ENCODE results near the gene FAM118A. TPM values are rescaled to one million over a fixed set of nuclear protein-coding genes. Genes with fewer than 3 reads are reported as not detected.

FAM118A gene
- total RNA-seq, 6 experiments from 2014 or later = 8.6 to 13.2 (median 10.7) TPM

GRCh38 chr22:45308957-45309421, 745 bp upstream of the FAM118A start:
- peak overlapping the region; percentile 86 for H3K4me3 Mint-ChIP-seq
- peaks cover 9% of the 10 kb centered on the region; the same call in 1 of the 2 replicates for H3K36me3 Mint-ChIP-seq (ENCODE audit: low read depth)
- H3K9me3 Mint-ChIP-seq = no peaks in the 10 kb centered on the region
- peak overlapping the region; percentile 84 for H3K27ac Mint-ChIP-seq
- H3K27me3 Mint-ChIP-seq (ENCODE audit: insufficient read depth) = peaks cover 4% of the 10 kb centered on the region
- peaks cover 32% of the 10 kb centered on the region for H3K4me1 Mint-ChIP-seq (ENCODE audit: low read depth)
- DNase-seq = no peak
- no peak for TF ChIP-seq CTCF (IDR thresholded peaks at IDR 0.05)

- Mint-ChIP-seq H3K27ac (peak overlapping the region; percentile 39), H3K36me3 (ENCODE audit: low read depth) (peaks cover 9% of the 10 kb centered on the region; the same call in 1 of the 2 replicates), H3K27me3 (ENCODE audit: insufficient read depth) (peaks cover 4% of the 10 kb centered on the region), H3K4me3 (peak overlapping the region; percentile 89), H3K4me1 (ENCODE audit: low read depth) (peaks cover 31% of the 10 kb centered on the region), H3K9me3 (no peaks in the 10 kb centered on the region)
- no peak for TF ChIP-seq CTCF (IDR thresholded peaks at IDR 0.05)
- no peak for DNase-seq
Measured at GRCh38 chr22:45310331-45310976, 720 bp downstream of the FAM118A start.

- Mint-ChIP-seq H3K9me3 (no peaks in the 10 kb centered on the region), H3K36me3 (ENCODE audit: low read depth) (peaks cover 9% of the 10 kb centered on the region; the same call in 1 of the 2 replicates), H3K27me3 (ENCODE audit: insufficient read depth) (peaks cover 1% of the 10 kb centered on the region), H3K4me1 (ENCODE audit: low read depth) (peaks cover 25% of the 10 kb centered on the region), H3K27ac (no peak overlapping the region; the same call in 1 of the 2 replicates), H3K4me3 (peak overlapping the region; percentile 89)
- no peak for TF ChIP-seq CTCF (IDR thresholded peaks at IDR 0.05)
- no peak for DNase-seq
Measured at GRCh38 chr22:45310977-45311531, 1.3 kb downstream of the FAM118A start.

- Mint-ChIP-seq H3K27me3 (ENCODE audit: insufficient read depth) (no peaks in the 10 kb centered on the region; the same call in 1 of the 2 replicates), H3K4me1 (ENCODE audit: low read depth) (peaks cover 26% of the 10 kb centered on the region), H3K4me3 (no peak overlapping the region), H3K27ac (no peak overlapping the region), H3K36me3 (ENCODE audit: low read depth) (peaks cover 9% of the 10 kb centered on the region; the same call in 1 of the 2 replicates), H3K9me3 (no peaks in the 10 kb centered on the region)
- no peak for DNase-seq
- no peak for TF ChIP-seq CTCF (IDR thresholded peaks at IDR 0.05)
Measured at GRCh38 chr22:45312415-45312814, 2.7 kb downstream of the FAM118A start.

- Mint-ChIP-seq H3K4me3 (no peak overlapping the region), H3K27ac (no peak overlapping the region), H3K36me3 (ENCODE audit: low read depth) (peaks cover 9% of the 10 kb centered on the region; the same call in 1 of the 2 replicates), H3K9me3 (no peaks in the 10 kb centered on the region), H3K27me3 (ENCODE audit: insufficient read depth) (no peaks in the 10 kb centered on the region; the same call in 1 of the 2 replicates), H3K4me1 (ENCODE audit: low read depth) (peaks cover 30% of the 10 kb centered on the region)
- no peak for TF ChIP-seq CTCF (IDR thresholded peaks at IDR 0.05)
- no peak for DNase-seq
Measured at GRCh38 chr22:45312856-45313255, 3.1 kb downstream of the FAM118A start.

All from HFFc6 (cell line).